SK-N-SH (cell line): ENCODE results near the gene ADAMTS6. TPM values are rescaled to one million over a fixed set of nuclear protein-coding genes. Genes with fewer than 3 reads are reported as not detected.

Experiments
- CTCF ChIA-PET: fragments of 300-600, 350-600 bp; formaldehyde crosslinking; extraction: SDS; loops from one replicate; lab custom pipeline; 2021; lab: Yijun Ruan, JAX
- POLR2A ChIA-PET: fragments of 350-600 bp; sonication (Branson Sonifier 250); formaldehyde crosslinking; extraction: SDS; loops from one replicate; lab custom pipeline; 2020; ENCODE audit warnings: antibody characterized with exemption, inconsistent platforms; lab: Yijun Ruan, JAX
- DNase-seq: peaks from one replicate; pipeline ENCODE4 v3.0.0; 2012
- H2AFZ ChIP-seq: fragments of 200-600 bp; sonication (generic); 2 replicates; pipeline ENCODE4 v1.8.1; 2016; ENCODE audit warnings: antibody characterized with exemption, mild to moderate bottlenecking, low read depth
- H3F3A ChIP-seq: fragments of 200-600 bp; sonication (generic); replicated peaks from 2 replicates; pipeline ENCODE3; 2016; ENCODE audit warnings: antibody characterized with exemption, mild to moderate bottlenecking; ENCODE audit not compliant: insufficient read depth
- H3K27ac ChIP-seq, 2 experiments: fragments of 200-500 bp in 1 of 2; fragments of 200-600 bp in 1 of 2; sonication (Bioruptor generic) in 1 of 2; sonication (generic), shearing (Covaris generic) in 1 of 2; 2 replicates each; pipeline versions ENCODE4 v1.5.1 to v1.6.1; 2014 to 2016; ENCODE audit warnings: low read depth in 2 of 2, inconsistent platforms in 1 of 2, low read length in 1 of 2, mild to moderate bottlenecking in 1 of 2, mixed read lengths in 1 of 2
- H3K27me3 ChIP-seq: fragments of 200-600 bp; sonication (generic), shearing (Covaris generic); 2 replicates; pipeline ENCODE4 v1.6.1; 2016; ENCODE audit warnings: mixed run types; ENCODE audit not compliant: insufficient read depth
- H3K36me3 ChIP-seq, 2 experiments: fragments of 200-500 bp in 1 of 2; fragments of 200-600 bp in 1 of 2; sonication (Bioruptor generic) in 1 of 2; sonication (generic) in 1 of 2; replicated peaks in 1 of 2; 2 replicates each; pipeline versions ENCODE3 to v1.5.1; 2014 to 2016; ENCODE audit warnings: low read length in 1 of 2, mild to moderate bottlenecking in 1 of 2; ENCODE audit not compliant: insufficient read depth in 2 of 2, control insufficient read depth in 1 of 2
- H3K4me1 ChIP-seq, 2 experiments: fragments of 200-500 bp in 1 of 2; fragments of 200-600 bp in 1 of 2; sonication (Bioruptor generic) in 1 of 2; sonication (generic), shearing (Covaris generic) in 1 of 2; 2 replicates each; pipeline versions ENCODE4 v1.5.1 to v1.6.1; 2014 to 2016; ENCODE audit warnings: low read depth in 1 of 2, low read length in 1 of 2, mixed run types in 1 of 2; ENCODE audit not compliant: insufficient read depth in 2 of 2, control insufficient read depth in 1 of 2
- H3K4me2 ChIP-seq: fragments of 200-600 bp; sonication (generic), shearing (Covaris generic); 2 replicates; pipeline ENCODE4 v1.6.1; 2017; ENCODE audit warnings: mixed run types
- H3K4me3 ChIP-seq, 2 experiments: fragments of 200-500 bp in 1 of 2; fragments of 200-600 bp in 1 of 2; sonication (Bioruptor generic) in 1 of 2; sonication (generic), shearing (Covaris generic) in 1 of 2; 2 replicates each; pipeline versions ENCODE4 v1.5.1 to v1.8.1; 2014 to 2016; ENCODE audit warnings: low read depth in 2 of 2, inconsistent platforms in 1 of 2, low read length in 1 of 2, mild to moderate bottlenecking in 1 of 2, mixed read lengths in 1 of 2, moderate library complexity in 1 of 2
- H3K79me2 ChIP-seq: fragments of 200-600 bp; sonication (generic); 2 replicates; pipeline ENCODE4 v1.8.1; 2017; ENCODE audit warnings: mild to moderate bottlenecking; ENCODE audit not compliant: insufficient read depth
- H3K9ac ChIP-seq: fragments of 200-600 bp; sonication (generic); 2 replicates; pipeline ENCODE4 v1.6.1; 2017; ENCODE audit warnings: mixed run types
- H3K9me2 ChIP-seq: fragments of 200-600 bp; sonication (generic); 2 replicates; pipeline ENCODE4 v1.6.1; 2017; ENCODE audit warnings: mixed run types
- H3K9me3 ChIP-seq: fragments of 200-600 bp; sonication (generic); 2 replicates; pipeline ENCODE4 v1.6.1; 2017; ENCODE audit warnings: mixed run types, mild to moderate bottlenecking, moderate library complexity
- H4K20me1 ChIP-seq: fragments of 200-600 bp; sonication (generic); 2 replicates; pipeline ENCODE4 v1.6.1; 2017; ENCODE audit warnings: mild to moderate bottlenecking, mixed run types; ENCODE audit not compliant: insufficient read depth
- EP300 ChIP-seq, 2 experiments: IDR thresholded peaks; 2 replicates each; pipeline versions ENCODE4 v1.4.0 to v1.6.1; 2012; ENCODE audit warnings: borderline replicate concordance in 1 of 2, low read depth in 1 of 2, low read length in 1 of 2
- EZH2phosphoT487 ChIP-seq: fragments of 200-600 bp; sonication (generic); IDR thresholded peaks from 2 replicates; pipeline ENCODE4 v1.6.1; 2017; ENCODE audit warnings: low read depth, mixed run types, mild to moderate bottlenecking, antibody characterized with exemption, moderate library complexity, borderline replicate concordance
- FOXM1 ChIP-seq: IDR thresholded peaks from 2 replicates; pipeline ENCODE4 v1.4.0; 2012; ENCODE audit warnings: low read depth, mild to moderate bottlenecking
- GABPA ChIP-seq: IDR thresholded peaks from 2 replicates; pipeline ENCODE4 v1.4.0; 2012; ENCODE audit warnings: low read depth, mild to moderate bottlenecking
- IRF3 ChIP-seq: fragments of 150-350 bp; IDR thresholded peaks from 2 replicates; pipeline ENCODE4 v1.6.1; 2016; ENCODE audit warnings: mild to moderate bottlenecking, low read depth, low read length
- MAX ChIP-seq: IDR thresholded peaks from 2 replicates; pipeline ENCODE4 v1.4.0; 2012; ENCODE audit warnings: low read depth
- MEF2A ChIP-seq: IDR thresholded peaks from 2 replicates; pipeline ENCODE4 v1.4.0; 2012; ENCODE audit warnings: low read depth, borderline replicate concordance
- NRF1 ChIP-seq: IDR thresholded peaks from 2 replicates; pipeline ENCODE4 v1.6.1; 2012; ENCODE audit warnings: low read depth, mild to moderate bottlenecking, low read length
- PBX3 ChIP-seq: IDR thresholded peaks from 2 replicates; pipeline ENCODE4; 2012
- POLR2AphosphoS5 ChIP-seq: IDR thresholded peaks from 2 replicates; pipeline ENCODE4 v1.6.1; 2012; ENCODE audit warnings: low read depth, low read length
- RAD21 ChIP-seq: IDR thresholded peaks from 2 replicates; pipeline ENCODE4 v1.6.1; 2012; ENCODE audit warnings: mild to moderate bottlenecking, low read length
- SIN3A ChIP-seq: IDR thresholded peaks from 2 replicates; pipeline ENCODE4 v1.6.1; 2012; ENCODE audit warnings: low read depth, mild to moderate bottlenecking, low read length, moderate library complexity, borderline replicate concordance
- SMC3 ChIP-seq: IDR thresholded peaks from 2 replicates; pipeline ENCODE4 v1.6.1; 2012; ENCODE audit warnings: low read depth, low read length, improper control_type of control experiment
- WGBS: methylation state at CpG from one replicate; pipeline ENCODE4 v1.1.6; 2017; ENCODE audit warnings: low lambda C conversion rate; 5-methylcytosine and 5-hydroxymethylcytosine counted together
- polyA plus RNA-seq, 3 experiments: library from polyadenylated mRNA; depleted of rRNA; stranded (reverse); fragments of >200 nt; gene quantifications; 2 replicates each; pipeline ENCODE4 v1.2.3, GENCODE V29; 2012
- TF ChIP-seq, protein P1 (sequence below): fragments of 150-350 bp; IDR thresholded peaks from 2 replicates; pipeline ENCODE4 v1.6.1; 2017; ENCODE audit warnings: antibody characterized with exemption, low read length, low read depth, borderline replicate concordance
- TF ChIP-seq, protein P2 (sequence below): IDR thresholded peaks from 2 replicates; pipeline ENCODE4 v1.6.1; 2012; ENCODE audit warnings: mild to moderate bottlenecking, low read depth, low read length, moderate library complexity
- TF ChIP-seq, protein P3 (sequence below): fragments of 200-600 bp; sonication (generic); IDR thresholded peaks from 2 replicates; pipeline ENCODE4 v1.6.1; 2017; ENCODE audit warnings: antibody characterized with exemption, mild to moderate bottlenecking, moderate library complexity

ADAMTS6 gene
- polyA plus RNA-seq, 1 of the 3 experiments (the other 2 are of a cell fraction), result 15.0 TPM

- Histone ChIP-seq H3K4me2 (no peak overlapping the region), H3K9ac (no peak overlapping the region), H3K27ac (no peak overlapping the region), H3K79me2 (peaks cover 7% of the 10 kb centered on the region; the same call in 1 of the 2 replicates), H3K27me3 (no peaks in the 10 kb centered on the region), H3K4me3 (no peak overlapping the region), H3K4me1 (peaks cover 0 to 10% of the 10 kb centered on the region in 2 experiments; a peak in 2 of 4 replicates), H3F3A (peaks cover 5% of the 10 kb centered on the region), H3K9me2 (no peaks in the 10 kb centered on the region), H2AFZ (no peak overlapping the region), H3K9me3 (no peaks in the 10 kb centered on the region), H3K36me3 (peaks cover 0 to 40% of the 10 kb centered on the region in 2 experiments), H4K20me1 (no peaks in the 10 kb centered on the region)
- no peak for DNase-seq
- ChIA-PET CTCF (no interaction called here), POLR2A (no interaction called here)
- no peak for TF ChIP-seq SIN3A
- 92% methylated on average over 4 of the region's 4 CpGs for WGBS
These were observed 90.1 kb downstream of the ADAMTS6 start for GRCh38 chr5:65391591-65391990.

DNA sequence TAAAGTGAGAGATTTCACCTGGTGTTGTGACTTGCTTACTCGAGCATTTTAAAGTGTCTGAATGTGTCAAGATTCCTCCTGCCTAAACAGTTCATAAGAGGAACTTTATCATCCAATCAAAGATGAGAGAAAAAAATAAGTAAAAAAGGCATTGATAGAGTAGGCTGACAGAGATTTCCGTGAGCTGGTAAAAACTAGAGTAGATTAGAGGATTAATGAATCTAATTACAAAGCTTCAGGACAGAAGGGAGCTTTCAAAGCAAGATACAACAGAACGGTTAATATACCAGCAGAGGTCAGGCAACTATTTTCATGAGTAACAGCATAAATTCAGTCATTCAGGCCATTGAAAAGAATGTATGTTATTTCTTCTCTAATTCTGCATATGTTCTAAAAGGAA, 91.5 kb downstream of the ADAMTS6 start:
- Histone ChIP-seq H3F3A (peaks cover 5% of the 10 kb centered on the region), H3K4me3 (no peak overlapping the region), H4K20me1 (no peaks in the 10 kb centered on the region), H3K27ac (peak overlapping the region in 1 of 2 experiments; percentile 69; a peak in 2 of 4 replicates), H3K4me1 (peaks cover 0 to 10% of the 10 kb centered on the region in 2 experiments; a peak in 2 of 4 replicates), H3K4me2 (no peak overlapping the region), H3K9me3 (no peaks in the 10 kb centered on the region), H3K9ac (no peak overlapping the region), H2AFZ (no peak overlapping the region), H3K9me2 (no peaks in the 10 kb centered on the region), H3K79me2 (peaks cover 12% of the 10 kb centered on the region; the same call in 1 of the 2 replicates), H3K36me3 (peaks cover 0 to 48% of the 10 kb centered on the region in 2 experiments), H3K27me3 (no peaks in the 10 kb centered on the region)
- ChIA-PET POLR2A (no interaction called here), CTCF (interaction anchor here (0.7 to 1.5 kb wide), 4 partner anchors 59 to 264 kb away, joined by 3 to 4 read pairs (median 3); partner anchors contain the start of gene ADAMTS6)
- DNase-seq, result peak; percentile 49
- 75% methylated on average over 3 of the region's 3 CpGs for WGBS
- TF ChIP-seq PBX3 (no peak), SMC3 (no peak), SIN3A (no peak), NRF1 (no peak), FOXM1 (no peak), EZH2phosphoT487 (no peak), IRF3 (no peak), POLR2AphosphoS5 (no peak), MAX (no peak), MEF2A (no peak), EP300 (IDR thresholded peaks at IDR 0.05; ENCODE audit: borderline replicate concordance in 1 of 2, low read depth in 1 of 2, low read length in 1 of 2) (peak in 1 of 2 experiments; percentile 61; a peak in 1 of 4 replicates), RAD21 (peak; percentile 55), GABPA (no peak)
- TF ChIP-seq, protein P1, sequence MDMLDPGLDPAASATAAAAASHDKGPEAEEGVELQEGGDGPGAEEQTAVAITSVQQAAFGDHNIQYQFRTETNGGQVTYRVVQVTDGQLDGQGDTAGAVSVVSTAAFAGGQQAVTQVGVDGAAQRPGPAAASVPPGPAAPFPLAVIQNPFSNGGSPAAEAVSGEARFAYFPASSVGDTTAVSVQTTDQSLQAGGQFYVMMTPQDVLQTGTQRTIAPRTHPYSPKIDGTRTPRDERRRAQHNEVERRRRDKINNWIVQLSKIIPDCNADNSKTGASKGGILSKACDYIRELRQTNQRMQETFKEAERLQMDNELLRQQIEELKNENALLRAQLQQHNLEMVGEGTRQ, result no peak
- TF ChIP-seq, protein P2, sequence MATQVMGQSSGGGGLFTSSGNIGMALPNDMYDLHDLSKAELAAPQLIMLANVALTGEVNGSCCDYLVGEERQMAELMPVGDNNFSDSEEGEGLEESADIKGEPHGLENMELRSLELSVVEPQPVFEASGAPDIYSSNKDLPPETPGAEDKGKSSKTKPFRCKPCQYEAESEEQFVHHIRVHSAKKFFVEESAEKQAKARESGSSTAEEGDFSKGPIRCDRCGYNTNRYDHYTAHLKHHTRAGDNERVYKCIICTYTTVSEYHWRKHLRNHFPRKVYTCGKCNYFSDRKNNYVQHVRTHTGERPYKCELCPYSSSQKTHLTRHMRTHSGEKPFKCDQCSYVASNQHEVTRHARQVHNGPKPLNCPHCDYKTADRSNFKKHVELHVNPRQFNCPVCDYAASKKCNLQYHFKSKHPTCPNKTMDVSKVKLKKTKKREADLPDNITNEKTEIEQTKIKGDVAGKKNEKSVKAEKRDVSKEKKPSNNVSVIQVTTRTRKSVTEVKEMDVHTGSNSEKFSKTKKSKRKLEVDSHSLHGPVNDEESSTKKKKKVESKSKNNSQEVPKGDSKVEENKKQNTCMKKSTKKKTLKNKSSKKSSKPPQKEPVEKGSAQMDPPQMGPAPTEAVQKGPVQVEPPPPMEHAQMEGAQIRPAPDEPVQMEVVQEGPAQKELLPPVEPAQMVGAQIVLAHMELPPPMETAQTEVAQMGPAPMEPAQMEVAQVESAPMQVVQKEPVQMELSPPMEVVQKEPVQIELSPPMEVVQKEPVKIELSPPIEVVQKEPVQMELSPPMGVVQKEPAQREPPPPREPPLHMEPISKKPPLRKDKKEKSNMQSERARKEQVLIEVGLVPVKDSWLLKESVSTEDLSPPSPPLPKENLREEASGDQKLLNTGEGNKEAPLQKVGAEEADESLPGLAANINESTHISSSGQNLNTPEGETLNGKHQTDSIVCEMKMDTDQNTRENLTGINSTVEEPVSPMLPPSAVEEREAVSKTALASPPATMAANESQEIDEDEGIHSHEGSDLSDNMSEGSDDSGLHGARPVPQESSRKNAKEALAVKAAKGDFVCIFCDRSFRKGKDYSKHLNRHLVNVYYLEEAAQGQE, result no peak
- TF ChIP-seq, protein P3, sequence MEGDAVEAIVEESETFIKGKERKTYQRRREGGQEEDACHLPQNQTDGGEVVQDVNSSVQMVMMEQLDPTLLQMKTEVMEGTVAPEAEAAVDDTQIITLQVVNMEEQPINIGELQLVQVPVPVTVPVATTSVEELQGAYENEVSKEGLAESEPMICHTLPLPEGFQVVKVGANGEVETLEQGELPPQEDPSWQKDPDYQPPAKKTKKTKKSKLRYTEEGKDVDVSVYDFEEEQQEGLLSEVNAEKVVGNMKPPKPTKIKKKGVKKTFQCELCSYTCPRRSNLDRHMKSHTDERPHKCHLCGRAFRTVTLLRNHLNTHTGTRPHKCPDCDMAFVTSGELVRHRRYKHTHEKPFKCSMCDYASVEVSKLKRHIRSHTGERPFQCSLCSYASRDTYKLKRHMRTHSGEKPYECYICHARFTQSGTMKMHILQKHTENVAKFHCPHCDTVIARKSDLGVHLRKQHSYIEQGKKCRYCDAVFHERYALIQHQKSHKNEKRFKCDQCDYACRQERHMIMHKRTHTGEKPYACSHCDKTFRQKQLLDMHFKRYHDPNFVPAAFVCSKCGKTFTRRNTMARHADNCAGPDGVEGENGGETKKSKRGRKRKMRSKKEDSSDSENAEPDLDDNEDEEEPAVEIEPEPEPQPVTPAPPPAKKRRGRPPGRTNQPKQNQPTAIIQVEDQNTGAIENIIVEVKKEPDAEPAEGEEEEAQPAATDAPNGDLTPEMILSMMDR, result no peak
